GM18511 (cell line): Measurements from ENCODE around the gene MAMDC2.
"Not testable (repeated sequence)": the region's sequence is repeated elsewhere in the genome, so short reads cannot be mapped to it uniquely, and the experiment has no call there.

Source experiments
- ATAC-seq: cut with Tn5 transposase; IDR thresholded peaks from one replicate; pipeline ENCODE4 v1.9.1; 2021; ENCODE audit warnings: mild to moderate bottlenecking, moderate library complexity; ENCODE audit not compliant: unreplicated experiment

Gene MAMDC2

GRCh38 chr9:70170151-70170790 lies 126.6 kb downstream of the MAMDC2 start:
- no peak for ATAC-seq

GRCh38 chr9:70172532-70172931 lies 128.9 kb downstream of the MAMDC2 start:
- no peak for ATAC-seq

GRCh38 chr9:70177121-70177520 lies 133.5 kb downstream of the MAMDC2 start:
- ATAC-seq = no peak

GRCh38 chr9:70192707-70193106 lies 149.1 kb downstream of the MAMDC2 start:
- no peak for ATAC-seq

DNA sequence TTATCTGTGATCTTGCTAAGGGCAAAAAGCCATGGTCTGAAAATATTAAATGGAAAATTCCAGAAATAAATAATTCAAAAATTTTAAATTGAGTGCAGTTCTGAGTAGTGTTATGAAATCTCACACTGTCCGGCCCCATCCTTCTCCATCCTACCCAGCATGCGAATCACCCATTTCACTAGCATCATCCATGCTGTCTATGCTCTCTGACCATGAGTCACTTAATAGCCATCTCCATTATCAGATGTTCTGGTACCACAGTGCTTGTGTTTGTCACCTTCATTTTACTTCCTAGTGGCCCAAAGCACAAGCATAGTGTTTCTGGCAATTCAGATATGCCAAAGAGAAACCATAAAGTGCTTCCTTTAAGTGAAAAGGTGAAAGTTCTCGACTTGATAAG lies 151.8 kb downstream of the MAMDC2 start:
- ATAC-seq = no peak

GRCh38 chr9:70197216-70198044 lies 153.8 kb downstream of the MAMDC2 start:
- no peak for ATAC-seq

- not testable (repeated sequence) for ATAC-seq
Measured at GRCh38 chr9:70204743-70205142, 161.1 kb downstream of the MAMDC2 start.

DNA sequence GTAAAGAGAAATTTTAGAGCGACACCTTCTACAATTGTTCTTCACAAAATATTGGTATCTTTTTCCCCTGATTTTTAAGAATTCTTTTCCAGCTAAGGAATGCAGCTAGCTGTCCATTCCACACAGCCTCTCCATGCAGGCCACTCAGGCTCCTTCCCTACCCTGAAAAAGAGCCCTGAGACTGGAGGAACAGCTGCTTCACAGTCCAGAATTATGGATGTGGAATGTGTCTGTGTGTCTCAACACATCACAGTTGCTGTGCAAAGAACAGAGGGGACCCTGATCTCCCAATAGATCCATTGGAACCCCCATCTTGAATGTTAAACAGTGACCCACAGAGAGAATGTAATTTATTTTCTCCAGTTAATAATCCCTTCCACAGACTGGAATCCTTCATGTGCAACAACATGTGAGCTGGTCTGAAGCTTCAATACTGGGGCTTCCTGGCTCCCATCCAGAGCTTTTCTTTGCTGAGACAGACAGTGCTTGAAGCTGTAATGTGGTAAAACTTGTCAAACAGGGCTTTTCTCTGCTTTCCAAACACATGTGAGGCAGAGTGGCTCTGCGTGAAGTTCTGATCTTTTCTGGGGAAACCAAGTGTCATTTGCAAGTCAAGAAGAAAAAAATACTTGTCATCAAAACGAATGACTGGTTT lies 161.8 kb downstream of the MAMDC2 start:
- no peak for ATAC-seq

GRCh38 chr9:70217029-70217428 lies 173.4 kb downstream of the MAMDC2 start:
- no peak for ATAC-seq

- no peak for ATAC-seq
Measured at GRCh38 chr9:70218767-70219166, 175.1 kb downstream of the MAMDC2 start.

DNA sequence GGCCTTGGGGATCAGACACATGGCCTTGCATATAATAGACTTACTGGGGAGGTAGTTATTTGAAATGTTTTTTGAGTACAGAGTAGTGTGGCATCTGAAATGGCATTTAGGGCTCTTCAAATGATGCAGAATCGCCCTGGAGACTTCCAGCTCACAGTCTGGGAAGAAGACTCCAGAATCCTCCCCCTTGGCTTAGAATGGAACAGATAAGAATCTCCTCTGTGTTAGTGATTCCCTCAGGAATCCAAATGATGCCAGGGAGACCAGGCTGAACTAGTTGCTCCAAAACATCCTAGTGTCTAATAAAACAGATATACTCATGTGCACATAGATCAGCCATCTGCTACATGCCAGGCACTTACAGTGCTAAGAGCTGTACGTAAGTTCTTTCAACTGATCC lies 176.6 kb downstream of the MAMDC2 start:
- ATAC-seq = no peak

DNA sequence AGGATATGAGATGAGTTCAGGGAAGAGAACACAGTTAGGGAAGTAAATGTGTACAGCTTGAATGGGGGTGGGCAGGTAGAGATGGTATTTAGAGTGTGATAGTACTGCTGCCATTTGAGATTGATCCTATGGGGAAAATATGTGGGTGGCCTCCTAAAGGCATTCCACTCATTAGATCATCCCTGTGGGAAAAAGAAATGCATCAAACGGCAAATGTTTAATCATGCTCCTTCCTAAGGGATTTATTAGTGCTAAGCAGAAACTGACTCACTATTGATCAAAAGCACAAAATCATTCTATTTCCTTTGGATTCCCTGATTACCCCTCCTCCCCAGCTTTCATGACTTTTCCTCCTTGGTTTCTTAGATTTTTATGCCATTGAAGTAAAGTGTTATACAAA lies 178.7 kb downstream of the MAMDC2 start:
- no peak for ATAC-seq

- no peak for ATAC-seq
Measured at GRCh38 chr9:70228118-70228517, 184.5 kb downstream of the MAMDC2 start.

DNA sequence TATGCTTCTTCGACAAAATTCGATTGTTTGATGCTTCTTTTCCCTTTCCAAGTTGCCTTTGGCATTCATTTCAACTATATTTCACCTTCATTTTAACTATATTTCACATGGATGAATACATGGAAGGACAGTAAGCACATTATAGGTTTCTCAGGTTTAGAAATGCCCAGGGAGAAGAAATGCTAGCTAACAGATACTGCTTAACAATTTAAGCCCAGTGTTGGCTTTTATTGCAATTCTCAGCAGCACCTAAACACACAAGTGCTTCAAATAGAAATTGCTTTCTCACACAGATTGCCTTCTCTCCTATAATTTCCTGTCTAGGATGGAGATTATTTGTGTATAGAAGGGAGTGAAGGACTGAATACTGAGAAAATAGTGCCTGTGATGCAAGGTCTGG lies 185.0 kb downstream of the MAMDC2 start:
- ATAC-seq = no peak

DNA sequence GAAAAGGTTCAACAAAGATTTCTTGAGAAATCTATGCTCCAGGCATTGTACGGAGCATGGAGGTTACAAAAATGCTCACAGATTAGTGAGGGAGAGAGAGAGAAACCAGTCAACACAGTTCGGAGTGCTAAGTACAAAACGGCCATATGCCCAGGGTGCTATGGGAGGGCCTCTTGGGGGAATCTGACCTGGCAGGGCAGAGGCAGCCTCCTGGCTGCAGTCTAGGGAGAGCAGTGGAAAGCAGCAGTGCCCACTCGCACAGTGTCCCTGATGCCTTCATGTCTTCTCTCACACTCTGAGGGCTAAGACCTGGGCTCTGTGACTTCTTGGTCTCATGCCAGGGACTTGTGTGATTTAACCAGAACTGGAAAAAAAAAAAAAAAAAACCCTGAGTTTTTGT lies 185.4 kb downstream of the MAMDC2 start:
- no peak for ATAC-seq

GRCh38 chr9:70229579-70229978 lies 185.9 kb downstream of the MAMDC2 start:
- ATAC-seq = no peak

DNA sequence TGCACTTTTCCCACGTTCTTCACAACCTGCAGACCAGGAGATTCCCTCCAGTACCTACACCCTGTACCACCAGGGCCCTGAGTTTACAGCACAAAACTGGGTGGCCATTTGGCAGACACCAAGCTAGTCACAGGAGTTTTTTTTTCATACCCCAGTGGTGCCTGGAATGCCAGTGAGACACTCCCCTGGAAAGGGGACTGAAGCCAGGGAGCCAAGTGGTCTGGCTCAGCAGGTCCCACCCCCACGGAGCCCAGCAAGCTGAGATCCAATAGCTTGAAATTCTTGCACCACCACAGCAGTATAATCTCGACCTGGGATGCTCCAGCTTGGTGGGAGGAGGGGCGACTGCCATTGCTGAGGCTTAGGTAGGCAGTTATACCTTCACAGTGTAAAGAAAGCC lies 188.8 kb downstream of the MAMDC2 start:
- no peak for ATAC-seq

DNA sequence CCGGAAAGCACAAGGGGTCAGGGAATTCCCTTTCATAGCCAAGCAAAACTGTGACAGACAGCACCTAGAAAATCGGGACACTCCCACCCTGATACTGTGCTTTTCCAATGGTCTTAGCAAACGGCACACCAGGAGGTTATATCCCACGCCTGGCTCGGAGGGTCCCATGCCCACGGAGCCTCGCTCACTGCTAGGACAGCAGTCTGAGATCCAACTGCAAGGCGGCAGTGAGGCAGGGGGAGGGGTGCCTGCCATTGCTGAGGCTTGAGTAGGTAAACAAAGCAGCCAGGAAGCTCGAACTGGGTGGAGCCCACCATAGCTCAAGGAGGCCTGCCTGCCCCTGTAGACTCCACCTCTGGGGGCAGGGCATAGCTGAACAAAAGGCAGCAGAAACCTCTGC lies 190.6 kb downstream of the MAMDC2 start:
- ATAC-seq = not testable (repeated sequence)

GRCh38 chr9:70245952-70246351 lies 202.3 kb downstream of the MAMDC2 start:
- not testable (repeated sequence) for ATAC-seq

DNA sequence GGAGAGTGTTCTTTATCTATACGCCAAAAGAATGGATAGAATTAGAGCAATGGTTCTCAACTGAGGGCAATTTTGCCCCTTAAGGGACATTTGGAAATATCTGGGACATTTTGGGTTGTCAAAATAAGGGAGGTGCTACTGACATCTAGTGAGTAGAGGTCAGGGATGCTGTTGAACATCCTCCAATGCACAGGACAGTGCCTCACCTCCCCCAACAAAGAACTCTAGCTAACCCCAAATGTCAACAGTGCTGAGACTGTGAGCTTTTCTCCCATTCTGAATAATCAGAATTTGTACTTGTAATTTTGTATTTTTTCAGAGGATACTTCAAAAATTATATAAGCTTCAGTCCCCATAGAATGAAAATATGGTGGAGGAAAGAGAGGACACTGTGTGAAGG lies 206.6 kb downstream of the MAMDC2 start:
- ATAC-seq = no peak

DNA sequence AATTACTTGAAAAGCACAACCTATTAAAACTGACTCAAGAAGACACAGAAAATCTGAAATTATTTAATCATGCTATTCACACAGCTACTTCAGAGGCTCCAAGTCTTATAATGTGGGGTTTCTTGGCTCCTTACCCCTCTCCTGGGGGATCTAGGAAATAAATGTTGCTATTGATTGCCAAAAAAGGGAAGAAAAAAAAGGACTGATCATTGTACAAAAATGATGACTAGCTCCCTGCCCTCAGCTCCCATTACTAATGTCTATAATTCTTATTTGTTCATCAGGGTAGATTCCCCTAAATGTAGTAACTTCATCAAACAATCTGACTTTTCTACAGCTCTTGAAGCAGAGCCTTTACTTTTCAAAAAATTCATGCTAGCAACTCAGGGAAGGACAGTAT lies 211.8 kb downstream of the MAMDC2 start:
- no peak for ATAC-seq

GRCh38 chr9:70256123-70256551 lies 212.5 kb downstream of the MAMDC2 start:
- ATAC-seq = no peak
